Lung (tissue), 12 donors: ENCODE results near the gene MINDY3. TPM values are rescaled to one million over a fixed set of nuclear protein-coding genes. Genes with fewer than 3 reads are reported as not detected.

Source experiments
- ATAC-seq: fragments of 200-7000 bp; cut with Tn5 transposase; one replicate; pipeline ENCODE4 v1.9.1; 2020; ENCODE audit warnings: moderate number of reproducible peaks; ENCODE audit not compliant: insufficient read depth, low FRiP score
- DNase-seq, 3 donors: peaks; one replicate each; pipeline ENCODE4 v3.0.0-alpha.2; 2013 to 2017
- H3K27ac ChIP-seq, 2 donors: one replicate each; pipeline ENCODE4 v1.5.1; 2013; ENCODE audit warnings: mild to moderate bottlenecking in 2 of 2, moderate library complexity in 2 of 2, control low read depth in 1 of 2, inconsistent platforms in 1 of 2, low read depth in 1 of 2, low read length in 1 of 2
- H3K27me3 ChIP-seq, 3 donors: one replicate each; pipeline ENCODE4 v1.5.1; 2013; ENCODE audit warnings: low read length in 2 of 3; ENCODE audit not compliant: control insufficient read depth in 3 of 3, insufficient read depth in 3 of 3
- H3K36me3 ChIP-seq, 4 donors: one replicate each; pipeline ENCODE4 v1.5.1; 2013; ENCODE audit warnings: low read length in 4 of 4, mild to moderate bottlenecking in 1 of 4, moderate library complexity in 1 of 4; ENCODE audit not compliant: control insufficient read depth in 4 of 4, insufficient read depth in 4 of 4
- H3K4me1 ChIP-seq, 5 donors: one replicate each; pipeline ENCODE4 v1.5.1; 2013; ENCODE audit warnings: low read length in 5 of 5, mild to moderate bottlenecking in 2 of 5, moderate library complexity in 1 of 5; ENCODE audit not compliant: control insufficient read depth in 5 of 5, insufficient read depth in 5 of 5
- H3K4me3 ChIP-seq: one replicate; pipeline ENCODE4 v1.5.1; 2013; ENCODE audit warnings: mild to moderate bottlenecking, control low read depth, moderate library complexity
- H3K9ac ChIP-seq, 2 donors: one replicate each; pipeline ENCODE4 v1.5.1; 2013; ENCODE audit warnings: low read length in 2 of 2, control low read depth in 1 of 2; ENCODE audit not compliant: insufficient read depth in 1 of 2
- H3K9me3 ChIP-seq, 4 donors: one replicate each; pipeline ENCODE4 v1.5.1; 2013; ENCODE audit warnings: low read length in 3 of 4, mild to moderate bottlenecking in 1 of 4, moderate library complexity in 1 of 4; ENCODE audit not compliant: control insufficient read depth in 4 of 4, insufficient read depth in 3 of 4
- CTCF ChIP-seq: IDR thresholded peaks from 2 replicates; pipeline ENCODE4 v1.5.1; 2012; ENCODE audit warnings: mild to moderate bottlenecking; ENCODE audit errors: control extremely low read depth, extremely low read depth
- WGBS, 2 donors: extraction: QIAGEN DNeasy Blood & Tissue Kit; methylation state at CpG; one replicate each; pipeline ENCODE4 v1.1.7; 2013; 5-methylcytosine and 5-hydroxymethylcytosine counted together
- polyA plus RNA-seq, 2 donors: library from polyadenylated mRNA; stranded (reverse); fragments of 200-250 nt; gene quantifications; one replicate each; pipeline ENCODE4 v1.2.1, GENCODE V29; 2013
- total RNA-seq, 2 donors: library from RNA; depleted of rRNA in 1 of 2; stranded (reverse); fragments of >200 nt in 1 of 2; gene quantifications; one replicate each; pipeline ENCODE4 v1.2.1, GENCODE V29; 2014 to 2021
- donor health status: control.
- donor health status: control.
- donor health status: Bipolar disorder and iron deficiency.
- donor health status: healthy.
- donor health status: DM: yes; HTN: yes; CAD: no.

Gene MINDY3
- total and polyA plus RNA-seq, 4 donors = 13.9 to 61.7 (median 24.6) TPM

- DNase-seq = peak in 1 of 3 donors; percentile 11
- H3K9me3 ChIP-seq = peaks cover 0 to 3% (median 0%) of the 10 kb centered on the region in 4 donors
- 10 to 16% methylated on average over 10 of the region's 10 CpGs for WGBS, 2 donors
- peak overlapping the region; percentile 42 to 48 for H3K9ac ChIP-seq
- peak overlapping the region; percentile 77 to 79 for H3K27ac ChIP-seq
- H3K36me3 ChIP-seq = no peaks in the 10 kb centered on the region
- peak overlapping the region; percentile 73 for H3K4me3 ChIP-seq
- peak; percentile 3 for ATAC-seq
- TF ChIP-seq CTCF = no peak
- peaks cover 0 to 20% (median 17%) of the 10 kb centered on the region in 3 donors for H3K27me3 ChIP-seq
- peaks cover 0 to 26% (median 9%) of the 10 kb centered on the region in 5 donors for H3K4me1 ChIP-seq
Measured at GRCh38 chr10:15859509-15859905, 800 bp downstream of the MINDY3 start.

DNA sequence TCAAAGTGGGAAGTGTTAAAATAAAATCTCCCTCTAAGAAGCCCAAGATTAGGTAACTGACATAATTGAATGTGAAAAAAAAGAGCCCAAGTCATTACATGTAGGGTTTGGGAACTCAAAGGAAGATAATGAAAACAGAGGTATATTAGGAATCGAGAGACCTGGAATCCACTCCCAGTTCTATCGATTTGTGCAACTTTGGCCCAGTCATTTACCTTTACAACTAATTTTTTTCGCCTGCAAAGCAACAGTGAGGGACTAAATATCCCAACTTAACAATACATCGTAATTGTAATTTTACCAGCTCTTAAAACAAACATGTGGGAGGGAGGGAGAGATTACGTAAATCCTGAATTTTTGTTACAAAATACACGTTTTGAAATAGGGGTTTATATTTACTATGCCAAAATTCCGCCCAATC lies 1.4 kb downstream of the MINDY3 start:
- TF ChIP-seq CTCF = no peak
- Histone ChIP-seq H3K27me3 (peaks cover 0 to 14% (median 12%) of the 10 kb centered on the region in 3 donors), H3K27ac (no peak overlapping the region), H3K36me3 (no peaks in the 10 kb centered on the region), H3K9ac (peak overlapping the region in 1 of 2 donors; percentile 42), H3K9me3 (peaks cover 0 to 3% (median 0%) of the 10 kb centered on the region in 4 donors), H3K4me1 (peaks cover 0 to 26% (median 9%) of the 10 kb centered on the region in 5 donors), H3K4me3 (no peak overlapping the region)
- DNase-seq = no peak
- WGBS, 2 donors = 60 to 70% methylated on average over 7 of the region's 7 CpGs
- ATAC-seq = no peak

- ATAC-seq (no peak), DNase-seq (no peak)
- 52 to 59% methylated on average over 2 of the region's 2 CpGs for WGBS, 2 donors
- Histone ChIP-seq H3K27ac (no peak overlapping the region), H3K36me3 (no peaks in the 10 kb centered on the region), H3K4me1 (peaks cover 0 to 26% (median 9%) of the 10 kb centered on the region in 5 donors), H3K27me3 (peaks cover 0 to 7% (median 7%) of the 10 kb centered on the region in 3 donors), H3K9ac (no peak overlapping the region), H3K4me3 (no peak overlapping the region), H3K9me3 (peaks cover 0 to 3% (median 0%) of the 10 kb centered on the region in 4 donors)
- no peak for TF ChIP-seq CTCF
Measured at GRCh38 chr10:15857107-15857575, 3.2 kb downstream of the MINDY3 start.
